Measurements from ENCODE around the gene SPDYE1.
"Not testable (repeated sequence)": the region's sequence is repeated elsewhere in the genome, so short reads cannot be mapped to it uniquely, and the experiment has no call there.

The SPDYE1 gene

GRCh38 chr7:43977525-43977924, 20.2 kb upstream of the SPDYE1 start:
- no peaks in the 10 kb centered on the region for H3K27me3 ChIP-seq (ENCODE audit: control insufficient read depth, insufficient read depth, low read length)
- no peaks in the 10 kb centered on the region for H3K36me3 ChIP-seq (ENCODE audit: control insufficient read depth, insufficient read depth, low read length)
- no peaks in the 10 kb centered on the region for H3K4me1 ChIP-seq (ENCODE audit: control insufficient read depth, insufficient read depth, low read length)
- no peak overlapping the region for H3K9ac ChIP-seq (ENCODE audit: low read length)
- no peaks in the 10 kb centered on the region for H3K9me3 ChIP-seq (ENCODE audit: control insufficient read depth, low read length)
- H3K4me3 ChIP-seq (ENCODE audit: low read length), result no peak overlapping the region

- H3K27me3 ChIP-seq (ENCODE audit: control insufficient read depth, insufficient read depth, low read length); H3K36me3 ChIP-seq (ENCODE audit: control insufficient read depth, insufficient read depth, low read length); H3K4me3 ChIP-seq (ENCODE audit: low read length); H3K4me1 ChIP-seq (ENCODE audit: control insufficient read depth, insufficient read depth, low read length); H3K9me3 ChIP-seq (ENCODE audit: control insufficient read depth, low read length); H3K9ac ChIP-seq (ENCODE audit: low read length): not testable (repeated sequence)
Measured at GRCh38 chr7:43978102-43978501, 19.6 kb upstream of the SPDYE1 start.

- H3K27me3 ChIP-seq (ENCODE audit: control insufficient read depth, insufficient read depth, low read length); H3K9me3 ChIP-seq (ENCODE audit: control insufficient read depth, low read length); H3K9ac ChIP-seq (ENCODE audit: low read length); H3K4me1 ChIP-seq (ENCODE audit: control insufficient read depth, insufficient read depth, low read length); H3K4me3 ChIP-seq (ENCODE audit: low read length); H3K36me3 ChIP-seq (ENCODE audit: control insufficient read depth, insufficient read depth, low read length): not testable (repeated sequence)
Measured at GRCh38 chr7:43982848-43983247, 14.8 kb upstream of the SPDYE1 start.

- H3K36me3 ChIP-seq (ENCODE audit: control insufficient read depth, insufficient read depth, low read length); H3K9me3 ChIP-seq (ENCODE audit: control insufficient read depth, low read length); H3K4me3 ChIP-seq (ENCODE audit: low read length); H3K4me1 ChIP-seq (ENCODE audit: control insufficient read depth, insufficient read depth, low read length); H3K27me3 ChIP-seq (ENCODE audit: control insufficient read depth, insufficient read depth, low read length); H3K9ac ChIP-seq (ENCODE audit: low read length): not testable (repeated sequence)
Measured at GRCh38 chr7:43983736-43984135, 14.0 kb upstream of the SPDYE1 start.

- not testable (repeated sequence) for H3K27me3 ChIP-seq (ENCODE audit: control insufficient read depth, insufficient read depth, low read length); H3K36me3 ChIP-seq (ENCODE audit: control insufficient read depth, insufficient read depth, low read length); H3K4me1 ChIP-seq (ENCODE audit: control insufficient read depth, insufficient read depth, low read length); H3K4me3 ChIP-seq (ENCODE audit: low read length); H3K9ac ChIP-seq (ENCODE audit: low read length); H3K9me3 ChIP-seq (ENCODE audit: control insufficient read depth, low read length)
Measured at GRCh38 chr7:43985904-43986864, 11.5 kb upstream of the SPDYE1 start.

- H3K4me3 ChIP-seq (ENCODE audit: low read length); H3K9ac ChIP-seq (ENCODE audit: low read length); H3K4me1 ChIP-seq (ENCODE audit: control insufficient read depth, insufficient read depth, low read length); H3K36me3 ChIP-seq (ENCODE audit: control insufficient read depth, insufficient read depth, low read length); H3K27me3 ChIP-seq (ENCODE audit: control insufficient read depth, insufficient read depth, low read length); H3K9me3 ChIP-seq (ENCODE audit: control insufficient read depth, low read length): not testable (repeated sequence)
Measured at GRCh38 chr7:43987476-43987875, 10.2 kb upstream of the SPDYE1 start.

GRCh38 chr7:43990011-43990585, 7.6 kb upstream of the SPDYE1 start:
- not testable (repeated sequence) for H3K27me3 ChIP-seq (ENCODE audit: control insufficient read depth, insufficient read depth, low read length); H3K9me3 ChIP-seq (ENCODE audit: control insufficient read depth, low read length); H3K4me1 ChIP-seq (ENCODE audit: control insufficient read depth, insufficient read depth, low read length); H3K9ac ChIP-seq (ENCODE audit: low read length); H3K4me3 ChIP-seq (ENCODE audit: low read length); H3K36me3 ChIP-seq (ENCODE audit: control insufficient read depth, insufficient read depth, low read length)

GRCh38 chr7:43990829-43991228, 6.9 kb upstream of the SPDYE1 start:
- not testable (repeated sequence) for H3K27me3 ChIP-seq (ENCODE audit: control insufficient read depth, insufficient read depth, low read length); H3K9me3 ChIP-seq (ENCODE audit: control insufficient read depth, low read length); H3K4me1 ChIP-seq (ENCODE audit: control insufficient read depth, insufficient read depth, low read length); H3K9ac ChIP-seq (ENCODE audit: low read length); H3K4me3 ChIP-seq (ENCODE audit: low read length); H3K36me3 ChIP-seq (ENCODE audit: control insufficient read depth, insufficient read depth, low read length)

- H3K4me3 ChIP-seq (ENCODE audit: low read length); H3K36me3 ChIP-seq (ENCODE audit: control insufficient read depth, insufficient read depth, low read length): not testable (repeated sequence)
Measured at GRCh38 chr7:43992896-43993295, 4.8 kb upstream of the SPDYE1 start.

GRCh38 chr7:43994681-43995080, 3.0 kb upstream of the SPDYE1 start:
- not testable (repeated sequence) for H3K4me3 ChIP-seq (ENCODE audit: low read length); H3K4me1 ChIP-seq (ENCODE audit: control insufficient read depth, insufficient read depth, low read length); H3K36me3 ChIP-seq (ENCODE audit: control insufficient read depth, insufficient read depth, low read length); H3K9ac ChIP-seq (ENCODE audit: low read length); H3K9me3 ChIP-seq (ENCODE audit: control insufficient read depth, low read length); H3K27me3 ChIP-seq (ENCODE audit: control insufficient read depth, insufficient read depth, low read length)

More at GRCh38 chr7:43992896-43993295, 4.8 kb upstream of the SPDYE1 start:
- not testable (repeated sequence) for H3K9ac ChIP-seq (ENCODE audit: low read length); H3K9me3 ChIP-seq (ENCODE audit: control insufficient read depth, low read length); H3K4me1 ChIP-seq (ENCODE audit: control insufficient read depth, insufficient read depth, low read length); H3K27me3 ChIP-seq (ENCODE audit: control insufficient read depth, insufficient read depth, low read length)

- H3K4me1 ChIP-seq (ENCODE audit: control insufficient read depth, insufficient read depth, low read length); H3K27me3 ChIP-seq (ENCODE audit: control insufficient read depth, insufficient read depth, low read length); H3K9ac ChIP-seq (ENCODE audit: low read length); H3K9me3 ChIP-seq (ENCODE audit: control insufficient read depth, low read length); H3K36me3 ChIP-seq (ENCODE audit: control insufficient read depth, insufficient read depth, low read length); H3K4me3 ChIP-seq (ENCODE audit: low read length): not testable (repeated sequence)
Measured at GRCh38 chr7:44012081-44012480, 14.4 kb downstream of the SPDYE1 start.

GRCh38 chr7:44015090-44015489, 17.4 kb downstream of the SPDYE1 start:
- not testable (repeated sequence) for H3K9me3 ChIP-seq (ENCODE audit: control insufficient read depth, low read length); H3K9ac ChIP-seq (ENCODE audit: low read length); H3K36me3 ChIP-seq (ENCODE audit: control insufficient read depth, insufficient read depth, low read length); H3K4me3 ChIP-seq (ENCODE audit: low read length); H3K4me1 ChIP-seq (ENCODE audit: control insufficient read depth, insufficient read depth, low read length); H3K27me3 ChIP-seq (ENCODE audit: control insufficient read depth, insufficient read depth, low read length)
